GM12874 (cell line): ENCODE results near the gene STRN3.

Source experiments
- CTCF ChIP-seq: IDR thresholded peaks from 2 replicates; pipeline ENCODE4 v1.5.1; 2011; ENCODE audit warnings: low read depth, mild to moderate bottlenecking, control low read depth, low read length, moderate library complexity; ENCODE audit not compliant: insufficient read depth

The STRN3 gene

GRCh38 chr14:31043379-31043778, 17.2 kb upstream of the STRN3 start:
- TF ChIP-seq CTCF: no peak

DNA sequence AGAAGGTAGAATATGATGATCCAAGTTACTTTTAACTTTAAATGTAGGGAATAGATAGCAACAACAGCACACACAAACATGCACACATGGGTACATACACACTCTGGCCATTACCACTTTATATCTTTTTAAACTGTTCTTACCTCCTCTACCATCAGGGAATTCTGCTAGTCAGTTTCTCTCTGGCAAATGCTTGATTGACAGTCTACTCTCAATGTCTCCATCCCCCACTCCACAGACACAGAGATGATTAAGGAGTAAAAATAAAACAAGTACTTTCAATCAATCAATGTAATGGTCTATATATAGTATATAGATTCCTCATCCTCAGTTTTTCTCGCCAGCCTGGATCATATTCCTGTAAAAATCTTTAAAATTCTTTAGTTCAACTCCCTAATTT, 16.1 kb upstream of the STRN3 start:
- no peak for TF ChIP-seq CTCF

DNA sequence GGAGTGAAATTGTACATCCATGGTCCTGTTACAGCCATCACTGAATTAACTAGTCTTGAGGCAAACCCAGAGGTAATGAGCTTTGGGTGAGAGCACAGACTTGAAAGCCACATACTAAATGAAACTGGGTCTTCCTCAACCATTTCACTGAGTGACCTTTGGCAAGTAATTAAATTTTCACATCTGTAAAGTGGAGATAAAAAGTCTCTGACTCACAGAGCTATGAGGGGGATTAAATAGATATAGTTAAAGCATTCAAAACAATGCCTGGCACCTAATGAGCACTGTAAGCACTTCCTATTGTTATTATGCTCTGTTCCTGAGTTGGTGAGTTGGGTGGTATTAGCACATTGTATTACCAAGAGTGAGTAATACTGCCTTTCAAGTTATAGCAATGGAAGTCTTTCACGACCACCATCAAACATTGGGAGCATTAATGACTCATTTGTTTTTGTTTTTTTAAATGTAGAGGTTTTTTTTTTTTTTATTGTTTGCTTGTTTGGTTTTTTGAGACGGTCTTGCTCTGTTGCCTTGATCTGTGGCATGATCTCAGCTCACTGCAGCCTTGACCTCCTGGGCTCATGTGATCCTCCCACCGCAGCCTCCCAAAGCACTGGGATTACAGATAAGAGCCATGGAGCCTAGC, 12.5 kb upstream of the STRN3 start:
- TF ChIP-seq CTCF: no peak

GRCh38 chr14:31037709-31038221, 11.6 kb upstream of the STRN3 start:
- no peak for TF ChIP-seq CTCF

- TF ChIP-seq CTCF: no peak
Measured at GRCh38 chr14:31036552-31036951, 10.4 kb upstream of the STRN3 start.

DNA sequence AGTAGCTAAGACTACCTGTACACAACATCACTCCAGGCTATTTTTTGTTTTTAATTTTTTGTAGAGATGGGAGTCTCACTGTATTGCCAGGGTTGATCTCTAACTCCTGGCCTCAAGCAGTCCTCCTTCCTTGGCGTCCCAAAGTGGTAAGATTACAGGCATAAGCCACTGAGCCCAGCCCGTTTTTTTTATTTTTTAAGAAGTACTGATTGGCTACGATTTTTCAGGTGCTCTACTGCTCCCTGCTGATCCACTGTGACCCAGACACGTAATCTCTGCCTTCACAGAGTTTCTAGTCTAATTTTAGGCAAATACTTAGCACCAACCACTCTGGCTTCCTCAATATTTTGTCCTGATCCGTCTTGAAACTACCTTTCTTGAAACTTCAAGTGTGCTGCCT, 4.3 kb upstream of the STRN3 start:
- TF ChIP-seq CTCF: no peak

GRCh38 chr14:31029016-31029970, 3.1 kb upstream of the STRN3 start:
- no peak for TF ChIP-seq CTCF
